Activated T-cell treated with anti-CD3 and anti-CD28 coated beads, Interleukin-2, amount 50 U/mL, for 24 hours (primary cell): ENCODE measurements around the gene MDC1.
"Not testable (repeated sequence)": the region's sequence is repeated elsewhere in the genome, so short reads cannot be mapped to it uniquely, and the experiment has no call there.

ENCODE experiments used
- DNase-seq: peaks from one replicate; pipeline ENCODE4 v3.0.0-alpha.2; 2020
- H3K27ac Mint-ChIP-seq: 2 replicates; pipeline ENCODE4 v1.8.0; 2020; ENCODE audit warnings: mild to moderate bottlenecking, mixed read lengths
- H3K27me3 Mint-ChIP-seq: 2 replicates; pipeline ENCODE4 v1.8.0; 2020; ENCODE audit warnings: mixed read lengths
- H3K36me3 Mint-ChIP-seq: 2 replicates; pipeline ENCODE4 v1.8.0; 2020; ENCODE audit warnings: low read depth, mixed read lengths
- H3K4me1 Mint-ChIP-seq: 2 replicates; pipeline ENCODE4 v1.8.0; 2020; ENCODE audit warnings: low read depth, mixed read lengths
- H3K4me3 Mint-ChIP-seq: 2 replicates; pipeline ENCODE4 v1.8.0; 2020; ENCODE audit warnings: mild to moderate bottlenecking, moderate library complexity, mixed read lengths
- H3K9me3 Mint-ChIP-seq: 2 replicates; pipeline ENCODE4 v1.8.0; 2020; ENCODE audit warnings: mixed read lengths

Gene MDC1

DNA sequence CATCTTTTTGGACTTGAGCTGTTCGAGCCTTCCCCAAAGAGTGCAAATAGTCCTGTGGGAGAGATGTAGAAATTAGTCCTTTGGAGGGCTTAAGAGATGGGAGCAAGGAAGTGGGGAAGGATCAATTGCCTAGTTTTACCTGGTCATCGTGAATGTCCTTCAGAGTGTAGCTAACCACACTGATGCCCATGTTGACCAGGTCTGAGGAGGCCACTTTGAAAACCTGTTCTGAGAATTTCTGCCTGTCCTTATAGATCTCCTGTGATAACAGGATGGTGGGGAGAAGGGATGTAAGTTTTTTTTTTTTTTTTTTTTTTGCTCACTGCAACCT, 23.4 kb upstream of the MDC1 start:
- no peaks in the 10 kb centered on the region for H3K27me3 Mint-ChIP-seq
- peaks cover 87% of the 10 kb centered on the region for H3K36me3 Mint-ChIP-seq
- peaks cover 5% of the 10 kb centered on the region for H3K9me3 Mint-ChIP-seq

GRCh38 chr6:30738532-30738931, 21.5 kb upstream of the MDC1 start:
- Mint-ChIP-seq H3K27ac (peak overlapping the region; percentile 98), H3K4me3 (peak overlapping the region; percentile 92), H3K4me1 (peaks cover 81% of the 10 kb centered on the region), H3K9me3 (peaks cover 5% of the 10 kb centered on the region), H3K27me3 (no peaks in the 10 kb centered on the region), H3K36me3 (peaks cover 95% of the 10 kb centered on the region)
- DNase-seq = no peak

More for the DNA sequence above, 23.4 kb upstream of the MDC1 start:
- H3K27ac Mint-ChIP-seq = peak overlapping the region; percentile 98
- H3K4me1 Mint-ChIP-seq = peaks cover 79% of the 10 kb centered on the region
- DNase-seq = no peak
- H3K4me3 Mint-ChIP-seq = peak overlapping the region; percentile 92

GRCh38 chr6:30735668-30736314, 18.7 kb upstream of the MDC1 start:
- peak; percentile 52 for DNase-seq
- peaks cover 5% of the 10 kb centered on the region for H3K9me3 Mint-ChIP-seq
- H3K27me3 Mint-ChIP-seq = no peaks in the 10 kb centered on the region
- H3K4me1 Mint-ChIP-seq = peaks cover 83% of the 10 kb centered on the region
- H3K27ac Mint-ChIP-seq = peak overlapping the region; percentile 98
- H3K36me3 Mint-ChIP-seq = peaks cover 98% of the 10 kb centered on the region
- peak overlapping the region; percentile 65 for H3K4me3 Mint-ChIP-seq

- peaks cover 96% of the 10 kb centered on the region for H3K36me3 Mint-ChIP-seq
- H3K9me3 Mint-ChIP-seq = peaks cover 5% of the 10 kb centered on the region
- no peaks in the 10 kb centered on the region for H3K27me3 Mint-ChIP-seq
- peak overlapping the region; percentile 61 for H3K27ac Mint-ChIP-seq
- no peak overlapping the region for H3K4me3 Mint-ChIP-seq
- DNase-seq = no peak
- H3K4me1 Mint-ChIP-seq = peaks cover 62% of the 10 kb centered on the region
Observed at GRCh38 chr6:30732237-30732943, 15.3 kb upstream of the MDC1 start.

DNA sequence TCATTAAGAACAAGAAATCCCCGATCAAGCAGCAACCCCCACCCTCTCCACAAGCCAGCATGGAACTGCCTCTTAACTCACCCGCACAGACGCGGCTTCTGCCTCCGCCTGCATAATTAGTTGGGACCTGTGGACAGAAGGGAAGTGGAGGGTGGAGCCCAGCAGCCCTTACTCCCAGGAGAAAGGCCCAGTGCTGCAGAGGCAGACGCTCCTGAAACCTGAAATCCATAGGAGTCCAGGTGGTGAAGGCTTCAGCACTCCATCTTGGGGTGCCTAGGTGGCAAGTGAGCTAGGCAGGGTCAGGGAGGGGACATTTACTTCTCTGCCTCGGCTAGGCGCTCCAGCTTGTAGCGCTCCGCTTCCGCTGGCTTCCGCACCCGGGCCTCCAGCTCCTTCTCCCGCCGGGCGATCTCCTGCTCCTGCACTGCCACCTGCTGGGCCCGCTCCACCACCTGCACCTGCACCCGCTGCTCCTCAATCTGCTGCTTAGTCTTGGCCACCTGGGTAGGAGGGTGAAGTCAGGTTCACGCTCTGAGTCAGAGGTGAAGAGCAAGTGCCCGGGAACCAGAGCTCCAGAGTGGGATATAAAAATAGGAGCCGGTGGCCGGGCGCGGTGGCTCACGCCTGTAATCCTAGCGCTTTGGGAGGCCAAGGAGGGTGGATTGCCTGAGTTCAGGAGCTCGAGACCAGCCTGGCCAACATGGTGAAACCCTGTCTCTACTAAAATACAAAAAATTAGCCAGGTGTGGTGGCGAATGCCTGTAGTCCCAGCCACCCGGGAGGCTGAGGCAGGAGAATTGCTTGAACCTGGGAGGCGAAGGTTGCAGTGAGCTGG, 13.7 kb upstream of the MDC1 start:
- H3K27me3 Mint-ChIP-seq = no peaks in the 10 kb centered on the region
- peak; percentile 89 for DNase-seq
- no peaks in the 10 kb centered on the region for H3K9me3 Mint-ChIP-seq
- peaks cover 93% of the 10 kb centered on the region for H3K36me3 Mint-ChIP-seq
- peak overlapping the region; percentile 65 for H3K4me3 Mint-ChIP-seq
- H3K27ac Mint-ChIP-seq = peak overlapping the region; percentile 83
- peaks cover 51% of the 10 kb centered on the region for H3K4me1 Mint-ChIP-seq

DNA sequence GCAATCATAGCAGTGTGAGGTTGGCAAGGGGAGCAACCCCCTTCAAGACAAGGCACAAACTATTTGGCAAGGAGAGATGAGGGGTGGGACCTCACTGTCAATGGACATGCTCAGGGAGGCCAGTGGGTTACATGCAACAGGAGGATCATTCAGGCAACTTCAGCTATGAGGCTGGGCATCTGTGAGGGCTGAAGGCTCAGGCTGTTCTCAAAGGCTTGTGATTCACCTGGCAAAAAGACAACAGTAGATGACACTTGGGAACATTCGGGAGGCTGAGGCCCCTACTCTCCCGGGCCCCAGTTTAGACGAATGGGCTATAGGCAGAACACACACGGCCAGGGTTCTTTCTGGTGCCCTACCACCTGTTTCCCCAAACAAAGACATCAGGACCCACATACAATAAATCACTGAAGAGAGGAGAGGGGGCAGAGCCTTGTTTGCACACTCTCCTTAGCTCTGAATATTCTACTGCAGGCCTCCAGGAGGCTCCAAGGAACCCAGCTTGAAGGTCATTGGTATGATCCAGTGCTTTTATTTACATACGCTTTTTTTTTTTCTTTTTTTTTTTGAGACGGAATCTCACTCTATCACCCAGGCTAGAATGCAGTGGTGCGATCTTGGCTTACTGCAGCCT, 11.0 kb upstream of the MDC1 start:
- H3K36me3 Mint-ChIP-seq = peaks cover 94% of the 10 kb centered on the region
- peaks cover 58% of the 10 kb centered on the region for H3K4me1 Mint-ChIP-seq
- no peak overlapping the region for H3K4me3 Mint-ChIP-seq
- H3K9me3 Mint-ChIP-seq = no peaks in the 10 kb centered on the region
- DNase-seq = no peak
- no peaks in the 10 kb centered on the region for H3K27me3 Mint-ChIP-seq
- H3K27ac Mint-ChIP-seq = peak overlapping the region; percentile 85

DNA sequence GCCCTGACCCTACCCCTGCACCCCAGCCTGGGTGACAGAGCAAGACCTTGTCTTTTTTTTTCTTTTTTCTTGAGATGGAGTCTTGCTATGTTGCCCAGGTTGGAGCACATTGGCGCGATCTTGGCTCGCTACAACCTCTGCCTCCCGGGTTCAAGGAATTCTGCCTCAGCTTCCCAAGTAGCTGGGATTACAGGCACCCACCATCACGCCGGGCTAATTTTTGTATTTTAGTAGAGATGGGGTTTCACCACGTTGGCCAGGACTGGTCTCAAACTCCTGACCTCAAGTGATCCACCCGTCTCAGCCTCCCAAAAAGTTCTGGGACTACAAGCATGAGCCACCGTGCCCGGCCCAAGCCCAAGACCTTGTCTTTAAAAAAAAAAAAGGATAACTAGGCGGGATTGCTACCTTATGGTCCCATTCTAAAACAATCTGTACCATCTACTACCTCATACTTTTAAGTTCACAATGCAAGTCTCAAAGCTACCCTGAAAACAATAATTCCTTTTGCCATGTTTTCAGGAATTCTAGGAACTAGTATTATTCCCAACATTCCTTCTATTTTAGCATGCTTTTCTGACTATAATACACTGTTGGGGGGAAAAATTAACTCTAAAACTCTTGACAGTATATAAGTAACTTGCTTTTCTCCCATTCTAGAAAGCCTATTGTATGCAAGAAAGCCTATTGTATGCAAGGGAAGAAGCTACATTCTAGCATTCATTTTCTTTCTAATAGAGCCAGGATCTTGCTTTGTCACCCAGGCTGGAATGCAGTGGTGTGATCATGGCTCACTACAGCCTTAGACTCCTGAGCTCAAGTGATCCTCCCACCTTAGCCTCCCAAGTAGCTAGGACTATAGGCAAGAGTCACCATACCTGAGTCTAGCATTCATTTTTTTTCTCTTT, 9.7 kb upstream of the MDC1 start:
- Mint-ChIP-seq H3K4me1 (peaks cover 55% of the 10 kb centered on the region), H3K36me3 (peaks cover 94% of the 10 kb centered on the region), H3K27me3 (no peaks in the 10 kb centered on the region), H3K4me3 (peak overlapping the region; percentile 5), H3K27ac (peak overlapping the region; percentile 85), H3K9me3 (no peaks in the 10 kb centered on the region)
- no peak for DNase-seq

GRCh38 chr6:30725713-30726505, 8.8 kb upstream of the MDC1 start:
- no peaks in the 10 kb centered on the region for H3K27me3 Mint-ChIP-seq
- peak overlapping the region; percentile 83 for H3K27ac Mint-ChIP-seq
- H3K4me3 Mint-ChIP-seq = peak overlapping the region; percentile 41
- H3K4me1 Mint-ChIP-seq = peaks cover 49% of the 10 kb centered on the region
- DNase-seq = no peak
- H3K9me3 Mint-ChIP-seq = no peaks in the 10 kb centered on the region
- peaks cover 93% of the 10 kb centered on the region for H3K36me3 Mint-ChIP-seq

DNA sequence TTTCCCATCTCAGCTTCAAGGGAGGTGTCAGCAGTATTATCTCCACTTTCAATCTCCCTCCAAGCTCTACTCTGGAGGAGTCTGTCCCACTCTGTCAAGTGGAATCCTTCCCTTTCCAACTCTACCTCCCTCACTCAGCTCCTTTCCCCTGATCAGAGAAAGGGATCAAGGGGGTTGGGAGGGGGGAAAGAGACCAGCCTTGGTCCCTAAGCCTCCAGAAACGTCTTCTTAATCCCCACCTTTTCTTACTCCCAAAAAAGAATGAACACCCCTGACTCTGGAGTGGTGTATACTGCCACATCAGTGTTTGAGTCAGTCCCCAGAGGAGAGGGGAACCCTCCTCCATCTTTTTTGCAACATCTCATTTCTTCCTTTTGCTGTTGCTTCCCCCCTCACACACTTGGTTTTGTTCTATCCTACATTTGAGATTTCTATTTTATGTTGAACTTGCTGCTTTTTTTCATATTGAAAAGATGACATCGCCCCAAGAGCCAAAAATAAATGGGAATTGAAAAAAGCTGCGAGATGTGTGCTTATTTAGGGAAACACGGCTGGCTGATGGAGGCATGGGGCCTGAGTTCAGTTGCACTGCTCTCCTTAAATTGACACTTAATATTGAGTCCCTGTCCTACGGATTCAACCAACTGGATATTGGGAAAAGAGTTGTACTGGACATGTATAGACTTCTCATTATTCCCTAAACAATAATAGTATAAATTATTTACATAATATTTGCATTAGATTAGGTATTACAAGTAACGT, 8.0 kb upstream of the MDC1 start:
- DNase-seq = no peak
- Mint-ChIP-seq H3K4me3 (peak overlapping the region; percentile 99), H3K36me3 (peaks cover 93% of the 10 kb centered on the region), H3K27ac (peak overlapping the region; percentile 98), H3K4me1 (peaks cover 40% of the 10 kb centered on the region), H3K9me3 (no peaks in the 10 kb centered on the region), H3K27me3 (no peaks in the 10 kb centered on the region)

- peak overlapping the region; percentile 99 for H3K4me3 Mint-ChIP-seq
- not testable (repeated sequence) for H3K9me3 Mint-ChIP-seq, DNase-seq, H3K27me3 Mint-ChIP-seq
- peaks cover 45% of the 10 kb centered on the region for H3K4me1 Mint-ChIP-seq
- H3K27ac Mint-ChIP-seq = peak overlapping the region; percentile 98
- peaks cover 92% of the 10 kb centered on the region for H3K36me3 Mint-ChIP-seq
Observed at GRCh38 chr6:30723843-30724741, 7.0 kb upstream of the MDC1 start.

DNA sequence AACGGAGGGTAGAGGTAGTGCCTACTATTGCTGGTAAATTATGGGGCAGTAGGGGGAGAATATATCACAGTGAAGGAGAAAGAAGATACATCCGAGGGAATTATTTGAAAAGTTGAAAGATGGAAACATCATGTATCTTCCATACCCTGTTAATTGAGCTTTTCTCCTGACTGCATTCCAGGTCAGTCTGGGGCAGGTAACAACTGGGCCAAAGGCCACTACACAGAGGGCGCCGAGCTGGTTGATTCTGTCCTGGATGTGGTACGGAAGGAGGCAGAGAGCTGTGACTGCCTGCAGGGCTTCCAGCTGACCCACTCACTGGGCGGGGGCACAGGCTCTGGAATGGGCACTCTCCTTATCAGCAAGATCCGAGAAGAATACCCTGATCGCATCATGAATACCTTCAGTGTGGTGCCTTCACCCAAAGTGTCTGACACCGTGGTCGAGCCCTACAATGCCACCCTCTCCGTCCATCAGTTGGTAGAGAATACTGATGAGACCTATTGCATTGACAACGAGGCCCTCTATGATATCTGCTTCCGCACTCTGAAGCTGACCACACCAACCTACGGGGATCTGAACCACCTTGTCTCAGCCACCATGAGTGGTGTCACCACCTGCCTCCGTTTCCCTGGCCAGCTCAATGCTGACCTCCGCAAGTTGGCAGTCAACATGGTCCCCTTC, 6.2 kb upstream of the MDC1 start:
- Mint-ChIP-seq H3K27ac (peak overlapping the region; percentile 98), H3K4me3 (peak overlapping the region; percentile 99), H3K4me1 (peaks cover 53% of the 10 kb centered on the region), H3K36me3 (peaks cover 91% of the 10 kb centered on the region)
- H3K27me3 Mint-ChIP-seq, DNase-seq, H3K9me3 Mint-ChIP-seq: not testable (repeated sequence)
